Lower leg skin (tissue), 4 donors: ENCODE measurements around the gene DSP. TPM values are rescaled to one million over a fixed set of nuclear protein-coding genes. Genes with fewer than 3 reads are reported as not detected.

Source experiments
- DNase-seq, 2 donors: peaks; one replicate each; pipeline ENCODE4 v3.0.0-alpha.2; 2019; ENCODE audit warnings: low spot score in 2 of 2
- H3K4me3 ChIP-seq: fragments of 200-600 bp; sonication (generic); 2 replicates; pipeline ENCODE4 v1.5.1; 2017; ENCODE audit warnings: mild to moderate bottlenecking, low read depth; ENCODE audit not compliant: poor library complexity, severe bottlenecking
- POLR2A ChIP-seq, 2 donors: fragments of 450-650 bp; IDR thresholded peaks; one replicate each; pipeline ENCODE4 v1.6.1; 2016 to 2017; ENCODE audit warnings: antibody characterized with exemption in 2 of 2, mild to moderate bottlenecking in 1 of 2, moderate library complexity in 1 of 2
- WGBS, 2 donors: methylation state at CpG; one replicate each; pipeline ENCODE4 v1.1.5; 2018; 5-methylcytosine and 5-hydroxymethylcytosine counted together
- intact Hi-C: fragments of 100-400 bp; cut with DNase I; formaldehyde crosslinking; loops from one replicate; pipeline ENCODE4 v1.15.0; 2023; ENCODE audit warnings: low total_unique reads
- total RNA-seq, 4 donors: library from RNA; depleted of rRNA; stranded (reverse); fragments of >200 nt; gene quantifications; one replicate each; pipeline ENCODE4 v1.1.0, GENCODE V29; 2016
- TF ChIP-seq, protein P1 (sequence below), 3 donors: fragments of 450-650 bp; IDR thresholded peaks; one replicate each; pipeline ENCODE4 v1.5.1; 2016; ENCODE audit warnings: antibody characterized with exemption in 3 of 3, mild to moderate bottlenecking in 3 of 3, moderate library complexity in 2 of 3

The DSP gene
- total RNA-seq, 4 donors from 2014 or later = 2,143 to 2,497 (median 2,321) TPM

DNA sequence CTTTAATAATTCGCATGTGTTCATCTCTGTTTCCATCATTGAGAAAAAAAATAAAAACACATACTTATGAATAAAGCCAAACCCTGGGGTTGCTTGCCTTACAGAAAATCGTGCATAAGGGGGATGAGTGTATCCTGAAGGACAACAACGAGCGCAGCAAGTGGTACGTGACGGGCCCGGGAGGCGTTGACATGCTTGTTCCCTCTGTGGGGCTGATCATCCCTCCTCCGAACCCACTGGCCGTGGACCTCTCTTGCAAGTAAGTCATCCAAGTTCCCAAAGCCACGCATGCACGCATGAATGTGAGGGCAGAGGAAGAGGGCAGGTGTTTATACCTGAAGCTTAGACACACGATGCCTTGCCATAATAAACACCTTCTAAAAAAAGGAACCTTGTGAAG, 27.6 kb downstream of the DSP start:
- H3K4me3 ChIP-seq = no peak overlapping the region
- DNase-seq = no peak
- 91 to 95% methylated on average over 13 of the region's 13 CpGs for WGBS, 2 donors
- TF ChIP-seq, protein P1, sequence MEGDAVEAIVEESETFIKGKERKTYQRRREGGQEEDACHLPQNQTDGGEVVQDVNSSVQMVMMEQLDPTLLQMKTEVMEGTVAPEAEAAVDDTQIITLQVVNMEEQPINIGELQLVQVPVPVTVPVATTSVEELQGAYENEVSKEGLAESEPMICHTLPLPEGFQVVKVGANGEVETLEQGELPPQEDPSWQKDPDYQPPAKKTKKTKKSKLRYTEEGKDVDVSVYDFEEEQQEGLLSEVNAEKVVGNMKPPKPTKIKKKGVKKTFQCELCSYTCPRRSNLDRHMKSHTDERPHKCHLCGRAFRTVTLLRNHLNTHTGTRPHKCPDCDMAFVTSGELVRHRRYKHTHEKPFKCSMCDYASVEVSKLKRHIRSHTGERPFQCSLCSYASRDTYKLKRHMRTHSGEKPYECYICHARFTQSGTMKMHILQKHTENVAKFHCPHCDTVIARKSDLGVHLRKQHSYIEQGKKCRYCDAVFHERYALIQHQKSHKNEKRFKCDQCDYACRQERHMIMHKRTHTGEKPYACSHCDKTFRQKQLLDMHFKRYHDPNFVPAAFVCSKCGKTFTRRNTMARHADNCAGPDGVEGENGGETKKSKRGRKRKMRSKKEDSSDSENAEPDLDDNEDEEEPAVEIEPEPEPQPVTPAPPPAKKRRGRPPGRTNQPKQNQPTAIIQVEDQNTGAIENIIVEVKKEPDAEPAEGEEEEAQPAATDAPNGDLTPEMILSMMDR (IDR thresholded peaks at IDR 0.05) = no peak
- no peak for TF ChIP-seq POLR2A (IDR thresholded peaks at IDR 0.05)
- intact Hi-C loops = loop anchor here (10.0 kb wide), 1 partner anchor 154 kb away; no protein-coding TSS in a partner anchor

DNA sequence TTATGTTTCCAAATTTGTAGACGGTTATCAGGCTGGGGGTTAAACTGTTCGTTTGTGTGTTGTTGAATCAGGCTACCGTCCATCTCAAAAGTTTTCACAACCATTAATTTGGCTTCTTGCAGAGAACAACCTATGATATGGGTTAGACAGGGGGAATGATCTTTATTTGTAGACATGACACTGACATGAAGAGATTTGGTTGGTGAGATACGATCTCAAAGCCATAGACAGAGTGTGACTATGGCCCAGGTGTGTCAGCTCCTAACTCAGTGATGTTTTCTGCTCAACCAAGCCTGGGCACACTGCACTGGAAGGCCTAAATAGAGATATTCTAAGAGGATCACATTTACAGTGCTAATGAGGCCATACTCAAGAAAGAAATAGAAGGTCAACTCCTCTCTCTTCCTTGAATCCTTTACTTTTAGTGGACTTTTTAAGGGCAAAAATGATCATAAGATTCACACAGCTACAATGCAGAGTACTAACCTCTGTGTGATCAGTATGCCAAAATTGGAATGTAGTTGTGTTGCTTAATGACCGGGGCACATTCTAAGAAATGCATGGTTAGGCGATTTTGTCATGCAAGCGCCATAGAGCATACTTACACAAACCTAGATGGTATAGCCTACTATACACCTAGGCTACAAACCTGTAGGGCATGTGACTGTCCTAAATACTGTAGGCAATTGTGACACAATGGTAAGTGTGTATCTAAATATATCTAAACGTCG, 30.9 kb downstream of the DSP start:
- H3K4me3 ChIP-seq = no peak overlapping the region
- TF ChIP-seq POLR2A (IDR thresholded peaks at IDR 0.05) = no peak
- TF ChIP-seq, protein P1 (IDR thresholded peaks at IDR 0.05) = no peak
- WGBS, 2 donors = 87 to 91% methylated on average over 9 of the region's 9 CpGs
- DNase-seq = no peak
- intact Hi-C loops = no loop called here

DNA sequence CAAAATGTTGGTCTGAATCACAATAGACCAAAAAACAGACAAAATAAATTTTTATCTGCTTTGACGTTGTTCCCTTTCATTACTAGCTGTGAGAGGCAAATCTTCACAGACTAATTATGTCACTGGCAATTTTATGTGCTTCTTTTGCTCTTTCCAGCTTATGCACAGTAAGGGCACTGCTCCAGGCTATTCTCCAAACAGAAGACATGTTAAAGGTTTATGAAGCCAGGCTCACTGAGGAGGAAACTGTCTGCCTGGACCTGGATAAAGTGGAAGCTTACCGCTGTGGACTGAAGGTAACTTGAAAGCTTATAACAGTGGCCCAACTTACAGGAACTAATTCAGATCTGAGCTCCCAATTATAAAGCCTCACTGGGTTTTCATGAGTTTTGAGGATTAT, 33.0 kb downstream of the DSP start:
- 71 to 73% methylated on average over 2 of the region's 2 CpGs for WGBS, 2 donors
- DNase-seq = no peak
- TF ChIP-seq, protein P1 (IDR thresholded peaks at IDR 0.05) = no peak
- TF ChIP-seq POLR2A (IDR thresholded peaks at IDR 0.05) = no peak
- intact Hi-C loops = no loop called here
- no peak overlapping the region for H3K4me3 ChIP-seq

DNA sequence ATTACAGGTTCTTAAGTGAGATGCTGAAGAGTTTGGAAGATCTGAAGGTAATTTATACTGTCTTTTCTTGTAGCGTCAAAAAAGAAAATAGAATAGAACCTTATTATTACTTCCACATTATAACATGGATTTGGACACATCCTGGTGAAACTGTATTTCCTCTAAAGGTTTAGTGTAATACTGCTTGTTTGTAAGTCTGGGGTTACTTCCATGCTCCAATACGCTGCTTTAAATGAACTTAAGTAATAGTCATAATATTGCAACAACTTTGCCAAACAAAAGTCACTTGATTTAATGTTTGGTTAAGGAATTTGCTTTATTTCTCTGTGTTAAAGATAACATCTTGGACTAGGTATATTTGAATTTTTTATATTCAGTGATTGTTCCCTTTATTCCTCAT, 37.0 kb downstream of the DSP start:
- intact Hi-C loops = no loop called here
- H3K4me3 ChIP-seq = no peak overlapping the region
- WGBS, 2 donors = 1 to 53% methylated on average over 2 of the region's 2 CpGs
- TF ChIP-seq, protein P1 (IDR thresholded peaks at IDR 0.05) = no peak
- no peak for TF ChIP-seq POLR2A (IDR thresholded peaks at IDR 0.05)
- DNase-seq = no peak

DNA sequence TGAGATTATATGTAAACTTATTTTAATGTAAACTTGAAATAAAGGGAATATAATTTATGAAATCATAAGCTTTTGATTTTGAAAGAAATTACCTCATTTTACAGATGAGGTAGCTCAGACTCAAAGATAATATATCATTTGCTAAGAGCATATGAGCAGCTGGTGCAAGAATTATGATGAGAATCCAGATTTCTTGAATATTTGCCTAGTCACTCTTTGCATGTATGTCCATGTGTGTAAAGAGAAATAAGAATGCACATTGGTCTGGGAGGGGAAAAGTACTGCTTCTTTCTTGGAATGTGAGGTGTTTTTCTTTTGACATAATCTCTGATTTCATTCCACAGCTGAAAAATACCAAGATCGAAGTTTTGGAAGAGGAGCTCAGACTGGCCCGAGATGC, 37.5 kb downstream of the DSP start:
- intact Hi-C loops = no loop called here
- TF ChIP-seq, protein P1 (IDR thresholded peaks at IDR 0.05) = no peak
- no peak for TF ChIP-seq POLR2A (IDR thresholded peaks at IDR 0.05)
- 90 to 91% methylated on average over 2 of the region's 2 CpGs for WGBS, 2 donors

DNA sequence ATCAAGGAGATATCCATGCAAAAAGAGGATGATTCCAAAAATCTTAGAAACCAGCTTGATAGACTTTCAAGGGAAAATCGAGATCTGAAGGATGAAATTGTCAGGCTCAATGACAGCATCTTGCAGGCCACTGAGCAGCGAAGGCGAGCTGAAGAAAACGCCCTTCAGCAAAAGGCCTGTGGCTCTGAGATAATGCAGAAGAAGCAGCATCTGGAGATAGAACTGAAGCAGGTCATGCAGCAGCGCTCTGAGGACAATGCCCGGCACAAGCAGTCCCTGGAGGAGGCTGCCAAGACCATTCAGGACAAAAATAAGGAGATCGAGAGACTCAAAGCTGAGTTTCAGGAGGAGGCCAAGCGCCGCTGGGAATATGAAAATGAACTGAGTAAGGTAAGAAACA, 38.4 kb downstream of the DSP start:
- TF ChIP-seq POLR2A (IDR thresholded peaks at IDR 0.05) = no peak
- TF ChIP-seq, protein P1 (IDR thresholded peaks at IDR 0.05) = no peak
- H3K4me3 ChIP-seq = no peak overlapping the region
- 97 to 98% methylated on average over 9 of the region's 9 CpGs for WGBS, 2 donors
- intact Hi-C loops = no loop called here
- DNase-seq = no peak

More for the DNA sequence above, 37.5 kb downstream of the DSP start:
- H3K4me3 ChIP-seq = no peak overlapping the region
- no peak for DNase-seq
